Activated T-cell treated with anti-CD3 and anti-CD28 coated beads for 1 hour (primary cell): ENCODE measurements around the gene LRRC8E.
"Not testable (repeated sequence)": the region's sequence is repeated elsewhere in the genome, so short reads cannot be mapped to it uniquely, and the experiment has no call there.

Experiments used
- DNase-seq: peaks from one replicate; pipeline ENCODE4 v3.0.0-alpha.2; 2020; ENCODE audit warnings: low read depth

LRRC8E gene

DNA sequence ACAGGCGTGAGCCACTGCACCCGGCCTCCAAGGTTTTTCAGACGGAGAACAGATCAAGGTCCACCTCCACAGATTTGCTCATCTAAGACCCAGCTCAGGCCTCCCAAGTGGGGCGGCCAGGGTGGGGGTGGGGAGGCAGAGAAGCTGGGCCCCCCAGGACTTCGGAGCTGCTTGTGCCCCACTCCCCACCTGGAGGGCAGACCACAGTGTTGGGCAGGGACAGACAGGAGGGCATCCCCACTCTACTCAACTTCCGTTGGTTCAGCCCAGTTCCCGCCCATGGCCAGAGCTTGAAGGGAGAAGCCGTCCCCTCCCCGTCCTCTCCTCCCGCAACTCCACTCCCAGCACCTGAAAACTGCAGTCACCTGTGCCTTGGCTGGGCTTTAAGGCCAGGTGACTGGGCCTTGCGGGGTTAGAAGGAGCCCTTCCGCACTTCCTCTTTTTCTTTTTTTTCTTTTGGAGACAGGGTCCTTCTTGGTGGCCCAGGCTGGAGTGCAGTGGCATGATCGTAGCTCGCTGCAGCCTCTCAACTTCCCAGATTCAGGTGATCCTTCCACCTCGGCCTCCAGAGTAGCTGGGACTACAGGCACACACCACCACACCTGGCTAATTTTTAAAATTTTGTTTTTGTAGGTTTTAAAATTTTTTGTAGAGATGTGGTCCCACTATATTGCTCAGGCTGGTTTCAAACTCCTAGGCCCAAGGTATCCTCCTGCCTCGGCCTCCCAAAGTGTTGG lies 734 bp upstream of the LRRC8E start:
- no peak for DNase-seq

DNA sequence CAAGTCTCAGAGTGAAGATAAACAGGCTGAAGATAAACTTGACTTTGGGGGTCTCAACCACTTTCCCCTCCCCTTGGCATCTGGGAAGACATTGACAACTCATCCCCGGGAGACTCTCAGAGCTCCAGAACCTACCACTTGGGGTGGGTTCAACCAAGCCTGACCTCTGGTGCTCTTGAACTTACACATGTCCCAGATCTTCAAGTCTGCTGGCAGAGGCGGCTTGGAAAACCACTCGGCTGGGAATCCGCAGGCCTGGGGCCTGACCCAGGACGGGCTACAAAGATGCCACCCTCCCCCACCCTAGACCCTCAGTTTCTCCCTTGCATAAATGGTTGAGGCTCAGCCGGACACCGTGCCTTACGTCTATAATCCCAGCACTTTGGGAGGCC lies 512 bp downstream of the LRRC8E start:
- DNase-seq = no peak

DNA sequence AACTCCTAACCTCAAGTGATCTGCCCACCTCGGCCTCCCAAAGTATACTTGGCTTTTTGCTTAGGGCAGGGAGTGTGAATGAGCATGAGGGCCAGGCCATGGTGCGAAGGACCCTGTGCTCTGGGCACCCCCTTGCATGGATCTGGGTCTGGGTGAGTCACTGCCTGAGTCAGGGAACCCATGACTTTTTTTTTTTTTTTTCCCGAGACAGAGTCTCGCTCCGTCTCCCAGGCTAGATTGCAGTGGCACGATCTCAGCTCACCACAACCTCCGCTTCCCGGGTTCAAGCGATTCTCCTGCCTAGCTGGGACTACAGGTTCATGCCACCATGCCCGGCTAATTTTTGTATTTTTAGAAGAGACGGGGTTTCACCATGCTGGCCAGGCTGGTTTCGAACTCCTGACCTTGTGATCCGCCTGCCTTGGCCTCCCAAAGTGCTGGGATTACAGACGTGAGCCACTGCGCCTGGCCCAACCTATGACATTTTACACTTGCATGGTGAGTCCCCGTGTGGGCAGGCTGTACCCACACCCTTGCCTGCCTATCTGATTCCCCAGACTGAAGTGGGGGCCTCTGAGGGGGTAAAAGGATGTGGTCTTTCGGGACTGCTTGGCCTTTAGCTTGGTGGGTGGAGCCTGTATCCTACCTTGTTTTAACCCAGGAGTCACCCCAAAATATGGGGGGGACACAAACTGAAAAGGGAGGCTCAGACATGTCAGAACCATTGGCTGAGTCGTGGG lies 5.2 kb downstream of the LRRC8E start:
- DNase-seq = not testable (repeated sequence)

DNA sequence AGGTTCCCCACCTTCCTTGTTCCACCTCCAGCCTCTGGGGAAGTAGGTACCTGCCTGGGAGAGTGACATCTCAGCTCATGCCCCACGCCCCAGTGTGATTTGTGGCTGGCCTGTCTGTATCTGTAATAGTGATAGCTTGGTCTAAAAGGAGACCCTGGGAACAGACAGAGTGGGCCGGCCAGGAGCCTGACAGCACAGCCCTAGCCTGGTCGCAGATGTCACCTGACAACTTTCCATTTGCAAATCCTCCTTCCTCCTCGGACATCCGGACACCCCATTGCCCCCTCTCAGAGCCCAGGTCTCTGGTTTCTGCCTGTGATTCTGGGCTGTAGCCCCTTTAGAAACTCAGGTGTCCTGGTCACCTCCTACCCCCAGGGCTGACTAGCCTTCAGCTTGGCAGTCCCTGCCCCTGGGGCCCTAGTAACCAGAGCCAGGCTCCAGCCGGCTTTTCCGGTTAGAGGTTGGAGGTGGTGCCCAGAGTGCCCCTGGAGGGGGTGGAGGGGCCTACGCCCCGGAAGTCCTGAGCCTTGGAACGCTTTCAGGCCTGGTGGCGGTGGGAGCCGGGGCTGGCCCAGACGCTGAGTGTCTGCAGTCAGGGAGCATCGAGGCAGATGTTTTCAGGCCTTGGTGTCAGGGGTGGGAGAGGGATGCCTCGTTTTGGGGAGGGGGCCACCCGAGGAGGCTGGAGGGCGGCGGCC lies 6.5 kb downstream of the LRRC8E start:
- no peak for DNase-seq

DNA sequence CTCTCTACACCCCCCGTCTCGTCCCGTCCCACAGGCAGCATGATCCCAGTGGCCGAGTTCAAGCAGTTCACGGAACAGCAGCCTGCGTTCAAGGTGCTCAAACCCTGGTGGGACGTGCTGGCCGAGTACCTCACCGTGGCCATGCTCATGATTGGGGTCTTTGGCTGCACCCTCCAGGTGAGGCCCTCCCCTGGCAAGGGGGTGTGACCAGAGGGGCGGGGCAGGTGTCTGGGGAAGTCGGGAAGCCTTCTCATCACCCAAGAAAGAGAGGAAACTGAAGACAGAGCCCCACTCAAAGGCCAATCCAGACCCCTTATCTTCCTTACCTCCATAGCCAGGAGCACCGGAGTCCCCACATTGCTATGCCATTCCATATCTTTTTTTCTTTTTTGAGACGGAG lies 7.3 kb downstream of the LRRC8E start:
- DNase-seq = no peak

DNA sequence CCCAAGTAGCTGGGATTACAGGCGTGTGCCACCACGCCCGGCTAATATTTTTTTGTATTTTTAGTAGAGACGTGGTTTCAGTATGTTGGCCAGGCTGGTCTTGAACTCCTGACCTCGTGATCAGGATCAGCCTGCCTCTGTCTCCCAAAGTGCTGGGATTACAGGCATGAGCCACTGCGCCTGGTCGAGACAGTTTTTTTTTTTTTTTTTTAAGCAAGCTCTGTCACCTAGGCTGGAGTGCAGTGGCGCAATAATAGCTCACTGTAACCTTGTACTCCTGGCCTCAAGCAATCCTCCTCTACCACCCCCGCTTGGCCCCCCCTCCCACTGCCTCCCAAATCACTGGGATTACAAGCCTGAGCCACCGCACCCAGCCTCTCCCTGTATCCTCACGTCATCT lies 9.0 kb downstream of the LRRC8E start:
- DNase-seq = no peak

DNA sequence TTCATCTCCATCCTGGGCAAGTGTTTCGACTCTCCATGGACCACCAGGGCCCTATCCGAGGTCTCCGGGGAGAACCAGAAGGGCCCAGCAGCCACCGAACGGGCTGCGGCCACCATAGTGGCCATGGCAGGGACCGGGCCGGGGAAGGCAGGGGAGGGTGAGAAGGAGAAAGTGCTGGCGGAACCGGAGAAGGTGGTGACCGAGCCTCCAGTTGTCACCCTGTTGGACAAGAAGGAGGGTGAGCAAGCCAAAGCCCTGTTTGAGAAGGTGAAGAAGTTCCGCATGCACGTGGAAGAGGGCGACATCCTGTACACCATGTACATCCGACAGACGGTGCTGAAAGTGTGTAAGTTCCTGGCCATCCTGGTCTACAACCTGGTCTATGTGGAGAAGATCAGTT lies 10.7 kb downstream of the LRRC8E start:
- no peak for DNase-seq

DNA sequence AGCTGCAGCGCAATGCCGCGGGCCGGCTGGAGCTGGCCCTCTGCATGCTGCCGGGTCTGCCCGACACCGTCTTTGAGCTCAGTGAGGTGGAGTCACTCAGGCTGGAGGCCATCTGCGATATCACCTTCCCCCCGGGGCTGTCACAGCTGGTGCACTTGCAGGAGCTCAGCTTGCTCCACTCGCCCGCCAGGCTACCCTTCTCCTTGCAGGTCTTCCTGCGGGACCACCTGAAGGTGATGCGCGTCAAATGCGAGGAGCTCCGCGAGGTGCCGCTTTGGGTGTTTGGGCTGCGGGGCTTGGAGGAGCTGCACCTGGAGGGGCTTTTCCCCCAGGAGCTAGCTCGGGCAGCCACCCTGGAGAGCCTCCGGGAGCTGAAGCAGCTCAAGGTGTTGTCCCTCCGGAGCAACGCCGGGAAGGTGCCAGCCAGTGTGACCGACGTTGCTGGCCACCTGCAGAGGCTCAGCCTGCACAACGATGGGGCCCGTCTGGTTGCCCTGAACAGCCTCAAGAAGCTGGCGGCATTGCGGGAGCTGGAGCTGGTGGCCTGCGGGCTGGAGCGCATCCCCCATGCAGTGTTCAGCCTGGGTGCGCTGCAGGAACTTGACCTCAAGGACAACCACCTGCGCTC lies 11.6 kb downstream of the LRRC8E start:
- no peak for DNase-seq

DNA sequence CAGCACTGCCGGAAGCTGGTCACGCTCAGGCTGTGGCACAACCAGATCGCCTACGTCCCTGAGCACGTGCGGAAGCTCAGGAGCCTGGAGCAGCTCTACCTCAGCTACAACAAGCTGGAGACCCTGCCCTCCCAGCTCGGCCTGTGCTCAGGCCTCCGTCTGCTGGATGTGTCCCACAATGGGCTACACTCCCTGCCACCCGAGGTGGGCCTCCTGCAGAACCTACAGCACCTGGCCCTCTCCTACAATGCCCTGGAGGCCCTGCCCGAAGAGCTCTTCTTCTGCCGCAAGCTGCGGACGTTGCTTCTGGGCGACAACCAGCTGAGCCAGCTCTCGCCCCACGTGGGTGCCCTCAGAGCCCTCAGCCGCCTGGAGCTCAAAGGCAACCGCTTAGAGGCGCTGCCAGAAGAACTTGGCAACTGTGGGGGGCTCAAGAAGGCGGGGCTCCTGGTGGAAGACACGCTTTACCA lies 12.1 kb downstream of the LRRC8E start:
- no peak for DNase-seq

DNA sequence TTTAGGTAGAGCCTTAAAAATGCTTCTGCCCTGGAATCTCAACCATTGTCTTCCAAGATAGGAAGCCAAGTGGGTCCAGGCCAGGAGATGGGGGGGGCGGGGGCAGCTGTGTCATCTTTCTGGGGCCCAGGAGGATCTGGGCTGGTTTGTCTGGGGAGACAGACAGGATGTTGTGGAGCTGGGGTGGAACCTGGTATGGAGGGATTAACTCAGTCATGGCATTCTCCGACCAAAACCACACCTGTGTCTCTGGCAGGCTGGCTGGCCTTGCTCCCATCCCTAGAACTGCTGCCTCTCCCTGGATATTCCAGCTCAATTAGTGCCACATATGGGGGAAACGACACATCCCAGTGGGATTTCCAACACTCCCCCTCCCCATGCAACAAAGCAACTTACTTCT lies 12.6 kb downstream of the LRRC8E start:
- DNase-seq = no peak

DNA sequence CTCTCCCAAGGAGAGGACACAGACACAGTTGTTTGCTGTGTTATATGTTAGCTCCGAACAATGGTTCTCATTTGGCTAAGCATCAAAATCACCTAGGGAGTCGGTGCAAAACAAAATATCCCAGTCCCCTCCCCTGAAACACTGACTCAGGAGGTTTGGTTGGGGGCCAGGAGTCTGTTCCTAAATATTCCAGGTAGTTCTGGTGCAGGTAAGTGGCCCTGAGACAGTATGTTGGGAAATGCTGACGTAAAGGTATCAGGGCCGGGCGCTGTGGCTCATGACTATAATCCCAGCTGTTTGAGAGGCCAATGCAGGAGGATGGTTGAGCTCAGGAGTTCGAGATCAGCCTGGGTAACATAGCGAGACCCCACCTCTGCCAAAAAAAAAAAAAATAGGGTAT lies 13.0 kb downstream of the LRRC8E start:
- DNase-seq = no peak

DNA sequence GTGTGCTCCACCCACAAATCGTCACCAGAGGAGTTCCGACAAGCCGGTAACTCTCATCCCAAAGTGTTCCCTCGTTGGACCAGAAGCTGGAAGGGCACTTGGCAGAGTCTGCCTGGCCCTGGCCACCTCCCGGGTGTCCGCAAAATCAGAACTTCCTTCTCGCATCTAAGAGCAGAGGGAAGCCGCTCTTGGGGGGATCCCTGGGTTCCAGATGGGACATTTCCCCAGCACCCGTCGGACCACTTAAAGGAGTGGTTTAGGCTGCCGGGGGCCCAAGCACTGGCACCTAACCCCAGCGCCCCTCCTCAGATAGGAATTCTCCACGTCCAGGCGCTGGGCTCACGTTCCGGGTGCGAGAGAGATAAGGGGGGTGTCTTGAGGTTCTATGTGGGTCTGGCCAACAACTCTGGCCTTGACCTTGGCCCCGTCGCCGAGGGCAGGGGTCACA lies 14.5 kb downstream of the LRRC8E start:
- no peak for DNase-seq

DNA sequence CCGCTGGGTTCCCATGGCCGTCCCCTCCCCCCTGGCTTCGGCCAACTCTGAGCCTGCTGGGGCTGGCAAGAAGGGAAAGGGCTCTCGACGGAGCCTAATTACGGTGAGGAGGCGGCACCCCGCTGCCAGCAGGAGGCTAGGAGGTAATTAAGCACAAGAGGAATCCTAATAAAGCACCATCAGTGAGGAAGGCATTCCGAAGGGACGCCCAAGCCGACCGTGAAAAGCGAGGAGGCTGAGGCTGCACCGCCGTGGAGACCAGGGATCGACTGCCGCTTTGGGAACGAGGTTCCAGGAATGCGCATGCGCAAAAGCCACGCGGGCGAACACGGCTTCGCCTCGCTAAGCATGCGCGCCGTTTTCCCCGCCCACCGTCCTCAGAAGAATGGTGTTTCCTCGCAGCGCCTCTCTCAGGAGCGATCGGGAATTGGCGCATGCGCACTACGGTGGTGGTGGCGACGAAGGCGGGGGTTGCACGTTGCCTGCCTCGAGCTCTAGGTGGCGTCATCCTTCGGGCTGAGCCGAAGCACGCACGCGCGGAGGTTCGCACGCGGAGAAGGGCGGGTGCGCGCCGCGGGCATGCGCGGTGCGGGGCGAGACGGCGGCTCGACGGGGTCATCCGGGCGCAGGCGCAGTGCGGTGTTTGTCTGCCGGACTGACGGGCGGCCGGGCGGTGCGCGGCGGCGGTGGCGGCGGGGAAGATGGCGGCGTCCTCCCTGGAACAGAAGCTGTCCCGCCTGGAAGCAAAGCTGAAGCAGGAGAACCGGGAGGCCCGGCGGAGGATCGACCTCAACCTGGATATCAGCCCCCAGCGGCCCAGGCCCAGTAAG lies 15.1 kb downstream of the LRRC8E start, which contains the start of gene MAP2K7:
Gene MAP2K7, plus strand, starts transcription at position 634 of the 830 bp plus-strand sequence. Its CDS starts 68 bp downstream, at position 702.
- peak; percentile 100 for DNase-seq

DNA sequence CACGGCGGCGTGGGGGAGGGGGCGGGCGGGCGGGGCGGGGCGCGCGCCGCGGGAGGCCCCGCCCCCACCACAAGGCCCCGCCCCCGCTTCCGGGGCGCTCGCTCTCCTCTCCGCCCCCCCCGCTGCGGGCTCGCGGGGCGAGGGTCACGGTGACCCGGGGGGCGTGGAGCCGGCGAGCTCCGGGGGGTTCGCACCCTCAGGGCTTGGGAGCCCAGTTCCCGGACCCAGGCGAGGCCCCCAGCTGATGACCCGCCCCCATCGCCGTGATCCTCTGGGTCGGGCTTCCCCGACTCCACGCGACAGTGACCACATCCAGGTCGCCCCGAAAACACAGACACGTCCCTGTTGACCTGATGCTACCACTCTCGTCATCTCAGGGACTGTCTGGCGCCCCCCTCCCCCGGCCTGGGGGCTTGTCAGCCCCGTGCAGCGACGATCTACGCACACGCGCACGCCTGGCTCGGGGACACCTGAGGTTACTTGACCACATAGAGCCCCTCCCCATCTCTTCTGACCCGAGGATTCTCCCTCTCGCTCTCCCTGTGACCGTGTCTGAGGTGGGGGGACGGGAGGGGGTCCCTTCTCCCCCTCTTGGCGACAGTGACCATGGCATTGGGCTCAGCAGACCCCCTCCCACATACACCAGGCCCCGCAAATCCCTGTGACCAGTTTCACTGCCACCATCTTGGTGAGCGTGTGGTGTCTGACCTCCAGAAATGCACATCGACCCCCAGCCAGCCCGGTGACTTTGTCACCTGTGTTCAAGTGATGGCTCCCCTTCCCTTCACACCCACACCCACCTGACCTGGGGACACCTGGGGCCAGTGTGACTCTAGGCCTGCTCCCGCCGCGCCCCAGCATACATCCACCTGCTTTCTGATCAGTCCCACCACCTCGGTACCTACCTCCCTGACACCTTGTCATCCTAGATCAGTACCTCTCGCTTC lies 16.0 kb downstream of the LRRC8E start:
- no peak for DNase-seq

DNA sequence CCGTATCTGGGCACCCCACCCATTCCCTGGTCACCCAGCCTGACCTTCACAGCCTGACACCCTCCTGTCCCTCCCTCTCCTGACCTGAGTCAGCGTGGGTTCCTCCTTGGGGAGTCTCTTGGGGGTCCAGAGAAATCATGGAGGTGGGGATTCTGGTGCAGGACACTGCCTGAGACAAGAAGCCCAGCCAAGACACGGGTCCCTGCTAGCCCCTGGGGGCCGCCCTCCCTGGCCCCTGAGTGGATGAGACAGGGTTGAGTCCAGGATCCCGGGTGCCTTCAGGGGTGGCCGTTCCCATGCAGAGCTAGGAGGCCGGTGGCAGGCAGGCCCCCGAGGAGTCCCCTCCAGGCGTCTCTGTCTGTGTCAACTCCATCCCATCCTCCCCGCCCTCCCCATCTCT lies 17.0 kb downstream of the LRRC8E start:
- no peak for DNase-seq

DNA sequence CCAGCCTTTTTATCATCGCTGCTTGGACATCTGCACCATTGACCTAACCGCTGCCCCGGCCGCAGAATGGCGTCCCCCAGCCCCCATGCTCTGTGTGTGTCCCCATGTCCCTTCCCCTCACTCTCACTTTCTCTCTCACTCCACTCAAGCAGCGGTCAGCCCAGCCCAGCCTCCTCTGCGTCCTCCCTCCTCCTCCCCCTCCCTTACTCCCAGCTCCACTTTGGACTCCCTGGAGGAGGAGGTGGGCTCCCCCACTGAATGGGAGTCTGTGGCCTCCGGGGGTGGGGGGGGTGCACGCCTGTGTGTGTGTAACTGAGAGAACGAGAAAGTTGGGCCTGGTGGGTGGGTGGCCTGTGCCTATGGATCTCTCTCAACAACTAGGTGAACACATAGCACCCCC lies 17.5 kb downstream of the LRRC8E start:
- DNase-seq = no peak

DNA sequence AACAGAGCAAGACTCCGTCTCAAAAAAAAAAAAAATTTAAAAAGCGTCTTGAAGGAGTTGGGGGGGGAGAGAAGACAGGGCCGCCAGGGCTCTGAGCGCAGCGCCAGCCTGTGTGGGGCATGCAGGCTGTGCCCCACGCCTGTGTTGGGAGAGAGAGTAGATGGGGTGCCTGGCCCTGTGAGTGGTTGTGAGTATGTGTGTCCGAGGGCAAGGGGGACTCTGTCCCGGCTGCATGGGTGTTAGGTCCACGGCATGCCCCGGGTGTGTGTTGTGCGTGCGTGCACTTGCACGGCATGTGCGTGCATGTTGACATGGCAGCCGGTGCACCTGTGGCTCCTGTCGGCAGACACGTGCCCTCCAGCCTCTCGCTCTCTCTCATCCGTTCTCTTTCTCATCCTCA lies 18.8 kb downstream of the LRRC8E start:
- no peak for DNase-seq

DNA sequence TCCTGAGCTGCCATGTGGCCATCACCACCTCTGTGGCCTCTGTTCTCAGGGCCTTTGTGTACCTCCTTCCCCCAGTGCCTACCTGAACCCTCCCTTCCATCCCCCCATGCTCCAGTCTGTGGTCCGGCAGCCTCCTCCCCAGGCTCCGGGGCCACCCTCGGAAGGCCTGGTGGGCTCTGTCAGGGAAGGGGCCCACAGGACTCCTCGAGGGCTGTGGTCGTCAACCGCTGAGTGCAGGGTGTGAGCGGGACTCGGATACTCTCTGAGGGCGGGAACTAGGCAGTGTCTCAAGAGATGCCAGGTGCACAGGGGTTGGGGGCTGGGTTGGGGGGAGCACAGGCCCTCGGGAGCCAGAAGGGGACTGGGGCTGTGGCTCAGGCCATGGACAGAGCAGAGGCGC lies 19.2 kb downstream of the LRRC8E start:
- DNase-seq = no peak

DNA sequence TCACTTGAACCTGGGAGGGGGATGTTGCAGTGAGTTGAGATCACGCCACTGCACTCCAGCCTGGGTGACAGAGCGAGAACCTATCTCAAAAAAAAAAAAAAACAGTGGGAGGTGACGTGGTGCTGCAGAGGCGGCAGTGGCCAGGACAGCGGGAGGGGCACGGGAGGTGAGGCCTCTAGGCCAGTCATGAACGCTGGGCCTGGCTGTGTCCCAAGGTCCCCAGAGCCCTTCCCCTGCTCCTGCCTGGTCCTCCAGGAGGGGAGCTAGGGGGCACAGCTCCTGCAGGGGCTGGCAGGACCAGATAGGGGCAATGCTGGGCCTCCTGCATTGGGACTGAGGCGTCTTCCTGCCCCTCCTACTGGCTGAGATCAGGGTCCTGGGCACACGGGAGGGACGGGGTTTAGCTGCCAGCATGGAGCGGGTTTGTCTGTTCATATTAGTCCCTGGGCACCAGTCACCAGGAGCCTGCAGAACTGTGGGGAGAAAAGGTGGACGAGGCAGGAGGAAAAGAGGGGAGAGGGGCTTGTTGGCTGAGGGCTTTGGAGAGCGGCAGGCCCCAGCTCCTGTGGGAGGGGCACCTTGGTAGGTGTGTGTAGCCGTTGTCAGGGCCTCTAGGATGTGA lies 19.9 kb downstream of the LRRC8E start:
- DNase-seq = no peak
